ENCODE data around the gene CLDN22. TPM values are rescaled to one million over a fixed set of nuclear protein-coding genes. Genes with fewer than 3 reads are reported as not detected.

Gene CLDN22
- total and polyA plus RNA-seq, 2 of the 8 experiments (the other 6 are each of a cell fraction or from before 2014, with no cell fraction given), result not detected

GRCh38 chr4:183304067-183304466, 16.0 kb downstream of the CLDN22 start:
- no peak overlapping the region for H4K8ac ChIP-seq (ENCODE audit: extremely low read depth, insufficient read depth, low read length)
- H3K4me1 ChIP-seq (replicated peaks in 1 of 4; ENCODE audit: control insufficient read depth in 3 of 4, insufficient read depth in 4 of 4, low read length in 3 of 4), result no peaks in the 10 kb centered on the region
- no peak overlapping the region for H3K56ac ChIP-seq (replicated peaks; ENCODE audit: insufficient read length, low read depth, low read length)
- H4K20me1 ChIP-seq (replicated peaks in 1 of 2; ENCODE audit: control insufficient read depth in 1 of 2, insufficient read depth in 2 of 2, low read length in 2 of 2), result no peaks in the 10 kb centered on the region
- no peak overlapping the region for H3K27ac ChIP-seq (ENCODE audit: low read depth, low read length)
- H3K14ac ChIP-seq (ENCODE audit: insufficient read length), result no peak overlapping the region
- no peak overlapping the region for H4K91ac ChIP-seq (replicated peaks; ENCODE audit: insufficient read length, low read length)
- FAIRE-seq (no peak), DNase-seq (ENCODE audit: low read depth in 1 of 2, low spot score in 2 of 2) (no peak)
- H3K9ac ChIP-seq (replicated peaks in 1 of 4; ENCODE audit: extremely low read depth in 1 of 4, low read depth in 3 of 4, low read length in 3 of 4), result no peak overlapping the region
- TF ChIP-seq KDM1A (IDR thresholded peaks at IDR 0.05; ENCODE audit: borderline replicate concordance, low read length), result no peak
- TF ChIP-seq ZNF274 (IDR thresholded peaks at IDR 0.05; ENCODE audit: borderline replicate concordance, extremely low read depth, low read length), result no peak
- TF ChIP-seq CHD2 (IDR thresholded peaks at IDR 0.05; ENCODE audit: low read length), result no peak
- no peak for TF ChIP-seq TBP (IDR thresholded peaks at IDR 0.05; ENCODE audit: low read depth, low read length)
- TF ChIP-seq CHD1 (IDR thresholded peaks at IDR 0.05; ENCODE audit: low read depth, low read length), result no peak
- no peak for TF ChIP-seq HDAC2 (IDR thresholded peaks at IDR 0.05; ENCODE audit: borderline replicate concordance in 1 of 2, low read depth in 2 of 2, low read length in 2 of 2)
- TF ChIP-seq EP300 (IDR thresholded peaks at IDR 0.05; ENCODE audit: borderline replicate concordance in 1 of 2, low read depth in 2 of 2, low read length in 2 of 2), result no peak
- no peak for TF ChIP-seq SP4 (IDR thresholded peaks at IDR 0.05; ENCODE audit: low read length)
- no peak for TF ChIP-seq TCF12 (IDR thresholded peaks at IDR 0.05; ENCODE audit: low read depth, low read length)
- no peak for TF ChIP-seq SIX5 (IDR thresholded peaks at IDR 0.05; ENCODE audit: low read depth, low read length)
- TF ChIP-seq GTF2F1 (IDR thresholded peaks at IDR 0.05; ENCODE audit: borderline replicate concordance, low read depth, low read length), result no peak
- H3K79me1 ChIP-seq (ENCODE audit: low read depth, low read length), result no peaks in the 10 kb centered on the region
- H3K36me3 ChIP-seq (ENCODE audit: control insufficient read depth in 2 of 4, insufficient read depth in 4 of 4, low read length in 3 of 4), result peaks cover 0 to 17% (median 8%) of the 10 kb centered on the region in 4 experiments; a peak in 3 of 8 replicates
- ChIA-PET POLR2A (ENCODE audit: partially characterized antibody) (interaction anchor here (0.6 to 1.4 kb wide), 3 partner anchors 8 to 14 kb away, joined by 3 to 4 read pairs (median 4); no protein-coding TSS in a partner anchor), CTCF (ENCODE audit: partially characterized antibody) (interaction anchor here (0.7 to 1.2 kb wide), 2 partner anchors 43 to 365 kb away, joined by 3 to 5 read pairs; no protein-coding TSS in a partner anchor)
- no peaks in the 10 kb centered on the region for H3K23me2 ChIP-seq (ENCODE audit: low read depth, low read length)
- no peaks in the 10 kb centered on the region for H3K27me3 ChIP-seq (replicated peaks in 1 of 4; ENCODE audit: control insufficient read depth in 3 of 4, extremely low read depth in 1 of 4, insufficient read depth in 3 of 4, low read length in 3 of 4)
- WGBS, 2 experiments (ENCODE audit: extremely low coverage in 1 of 2, insufficient coverage in 1 of 2, insufficient read length in 1 of 2, insufficient replicate concordance in 2 of 2, low coverage in 1 of 2, low lambda C conversion rate in 2 of 2, missing lambda C conversion rate in 1 of 2), result 90% methylated on average over 4 of the region's 4 CpGs; no CpG with 5 or more reads in 1 of the 2 experiments
- no peak overlapping the region for H2BK5ac ChIP-seq (ENCODE audit: low read depth, low read length)
- H3K23ac ChIP-seq (ENCODE audit: insufficient read length), result no peak overlapping the region
- no peak overlapping the region for H2AK5ac ChIP-seq (ENCODE audit: low read depth, low read length)
- H2BK12ac ChIP-seq (ENCODE audit: low read depth, low read length), result no peak overlapping the region
- no peaks in the 10 kb centered on the region for H3K9me3 ChIP-seq (ENCODE audit: insufficient read depth in 2 of 2, low read depth in 1 of 2, low read length in 1 of 2)
- H2BK20ac ChIP-seq (ENCODE audit: low read length), result no peak overlapping the region
- no peak overlapping the region for H4K5ac ChIP-seq (ENCODE audit: insufficient read length, low read depth, low read length)
- H3K4me3 ChIP-seq (ENCODE audit: extremely low read depth in 1 of 4, insufficient read depth in 2 of 4, low read depth in 3 of 4, low read length in 4 of 4), result no peak overlapping the region
- H3K4ac ChIP-seq (replicated peaks; ENCODE audit: insufficient read length, low read depth, low read length), result no peak overlapping the region
- no peak overlapping the region for H3K18ac ChIP-seq (ENCODE audit: extremely low read depth, low read length)
- no peaks in the 10 kb centered on the region for H3K79me2 ChIP-seq (ENCODE audit: control insufficient read depth in 1 of 2, insufficient read depth in 2 of 2, low read length in 2 of 2)
- no peak overlapping the region for H3K4me2 ChIP-seq (ENCODE audit: insufficient read depth in 1 of 2, low read depth in 2 of 2, low read length in 2 of 2)
- H2BK120ac ChIP-seq (replicated peaks; ENCODE audit: low read depth, low read length), result no peak overlapping the region
- H2AFZ ChIP-seq (ENCODE audit: low read length), result no peak overlapping the region
- no peak overlapping the region for H2BK15ac ChIP-seq (ENCODE audit: low read length)

Data from H1 (cell line).